ENCODE measurements around the gene CIBAR2.
A peak's percentile ranks its signal among the peaks of the same experiment; 100 is the strongest.

The CIBAR2 gene

DNA sequence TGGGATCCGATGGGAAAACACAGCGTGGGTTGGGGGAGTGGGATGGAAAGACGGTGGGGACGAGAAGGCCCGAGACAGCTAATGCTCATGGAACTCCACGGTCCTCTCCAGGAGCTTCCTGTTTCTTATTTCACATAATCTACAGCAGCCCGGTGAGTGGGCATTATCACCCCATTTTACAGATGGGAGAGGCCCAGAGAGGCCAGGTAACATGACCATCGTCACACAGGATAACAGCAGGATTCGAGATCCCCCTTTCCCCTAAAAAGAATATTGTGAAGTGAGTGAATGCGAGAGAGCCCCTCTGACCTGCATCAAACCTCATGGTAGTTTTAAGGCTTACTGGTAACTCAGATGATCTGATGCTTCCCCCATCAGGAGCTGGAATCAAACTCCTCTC lies 12.0 kb downstream of the CIBAR2 start:
- DNase-seq = no peak

GRCh38 chr16:85098565-85098964 lies 13.7 kb downstream of the CIBAR2 start:
- DNase-seq = no peak

DNA sequence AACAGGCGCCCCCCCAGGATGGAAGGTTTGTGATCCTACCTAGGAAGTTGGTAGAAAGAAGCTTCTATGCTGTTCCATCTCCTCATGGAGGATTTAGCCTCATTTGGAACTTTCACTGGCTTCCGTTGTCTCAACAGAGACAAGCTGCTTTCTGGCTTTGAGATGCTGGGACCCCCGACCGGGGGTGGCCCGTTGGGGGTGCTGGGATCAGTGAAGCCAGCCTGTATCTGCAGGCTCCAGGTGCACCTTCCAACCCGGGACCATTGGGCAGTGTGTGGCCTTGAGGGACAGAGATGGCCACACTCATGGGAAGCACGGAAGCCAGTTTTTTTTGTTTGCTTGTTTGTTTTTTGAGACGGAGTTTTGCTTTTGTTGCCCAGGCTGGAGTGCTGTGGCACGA lies 15.4 kb downstream of the CIBAR2 start:
- DNase-seq = no peak

DNA sequence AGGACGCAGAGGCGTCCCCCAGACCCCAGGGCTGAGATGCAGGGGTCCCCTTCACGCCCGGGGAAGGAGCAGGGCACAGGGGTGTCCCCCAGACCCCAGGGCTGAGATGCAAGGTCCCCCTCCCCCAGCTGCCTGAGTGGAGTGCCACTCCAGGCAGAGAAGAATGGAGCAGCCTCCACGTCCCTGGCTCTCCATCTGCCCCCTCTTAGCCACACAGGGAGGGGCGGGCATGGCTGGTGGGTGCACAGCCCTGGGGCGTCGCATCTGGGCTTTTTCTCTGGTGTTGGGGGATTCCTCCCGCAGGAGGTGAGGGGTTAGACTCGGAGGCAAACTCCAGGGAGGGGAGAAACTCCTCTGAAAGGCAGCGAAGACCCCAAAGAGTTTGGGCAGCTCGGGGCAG lies 17.5 kb downstream of the CIBAR2 start:
- DNase-seq = no peak

GRCh38 chr16:85094176-85094805 lies 18.0 kb downstream of the CIBAR2 start:
- DNase-seq = no peak

DNA sequence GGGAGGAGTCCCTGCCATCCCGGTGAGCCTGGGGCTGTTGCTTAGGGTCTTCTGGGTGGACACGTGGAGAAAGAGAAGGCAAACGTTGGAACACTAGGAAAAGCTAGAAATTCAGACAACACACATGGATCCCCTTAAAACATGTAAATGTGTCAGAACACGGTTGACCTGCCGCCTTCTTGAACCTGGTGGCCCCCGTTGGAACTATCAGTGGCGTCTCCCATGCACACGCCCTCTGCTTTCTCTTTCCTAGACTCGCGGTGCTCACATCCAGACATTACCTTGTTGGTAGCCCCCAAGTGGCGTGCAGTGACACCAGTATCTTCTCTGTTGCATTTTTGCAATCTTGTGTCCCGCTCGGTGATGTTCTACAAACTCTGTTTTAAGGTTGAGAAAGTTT lies 18.6 kb downstream of the CIBAR2 start:
- no peak for DNase-seq

GRCh38 chr16:85092851-85093250 lies 19.4 kb downstream of the CIBAR2 start:
- DNase-seq = no peak

DNA sequence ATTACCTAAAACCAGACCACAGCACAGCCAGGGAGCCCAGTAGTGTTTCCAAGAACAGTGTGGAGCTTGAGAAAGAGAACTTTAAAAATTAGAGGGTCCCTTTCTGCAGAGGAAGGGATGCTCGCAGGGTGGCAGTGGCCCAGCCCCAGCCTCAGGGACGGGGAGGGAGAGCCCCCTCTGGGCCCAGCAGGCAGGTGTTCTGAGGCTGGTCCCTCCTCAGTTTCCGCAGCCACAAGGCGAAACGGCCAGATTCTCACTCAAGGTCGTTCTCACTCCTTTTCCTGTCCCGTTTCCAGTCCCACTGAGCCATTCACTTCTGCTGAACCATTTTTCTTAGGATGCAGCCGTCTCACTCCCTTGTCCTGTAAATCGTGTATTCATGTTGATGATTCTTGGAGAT lies 20.0 kb downstream of the CIBAR2 start:
- no peak for DNase-seq

DNA sequence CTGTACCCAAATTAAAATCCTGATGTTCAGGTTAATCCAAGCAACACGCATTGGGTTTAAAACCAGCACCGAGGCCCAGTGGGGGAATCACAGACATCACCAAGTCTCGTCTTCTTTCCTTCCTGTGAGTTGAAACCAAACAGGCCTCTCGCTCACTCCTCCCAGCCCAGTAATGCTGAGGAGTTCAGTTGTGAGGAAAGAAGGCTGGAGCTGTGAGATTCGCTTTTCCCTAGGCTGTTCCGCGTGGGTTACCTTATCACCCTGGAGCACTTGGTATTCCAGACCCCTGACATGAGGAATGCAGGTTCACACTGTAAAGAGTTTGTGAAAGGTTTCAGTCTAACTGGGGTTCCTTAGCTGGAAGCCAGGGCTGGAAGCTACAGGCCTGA lies 20.8 kb downstream of the CIBAR2 start:
- DNase-seq = no peak

- DNase-seq = no peak
Observed at GRCh38 chr16:85090873-85091521, 21.3 kb downstream of the CIBAR2 start.

GRCh38 chr16:85090181-85090580 lies 22.1 kb downstream of the CIBAR2 start:
- DNase-seq = no peak

- no peak for DNase-seq
Observed at GRCh38 chr16:85089525-85089924, 22.7 kb downstream of the CIBAR2 start.

DNA sequence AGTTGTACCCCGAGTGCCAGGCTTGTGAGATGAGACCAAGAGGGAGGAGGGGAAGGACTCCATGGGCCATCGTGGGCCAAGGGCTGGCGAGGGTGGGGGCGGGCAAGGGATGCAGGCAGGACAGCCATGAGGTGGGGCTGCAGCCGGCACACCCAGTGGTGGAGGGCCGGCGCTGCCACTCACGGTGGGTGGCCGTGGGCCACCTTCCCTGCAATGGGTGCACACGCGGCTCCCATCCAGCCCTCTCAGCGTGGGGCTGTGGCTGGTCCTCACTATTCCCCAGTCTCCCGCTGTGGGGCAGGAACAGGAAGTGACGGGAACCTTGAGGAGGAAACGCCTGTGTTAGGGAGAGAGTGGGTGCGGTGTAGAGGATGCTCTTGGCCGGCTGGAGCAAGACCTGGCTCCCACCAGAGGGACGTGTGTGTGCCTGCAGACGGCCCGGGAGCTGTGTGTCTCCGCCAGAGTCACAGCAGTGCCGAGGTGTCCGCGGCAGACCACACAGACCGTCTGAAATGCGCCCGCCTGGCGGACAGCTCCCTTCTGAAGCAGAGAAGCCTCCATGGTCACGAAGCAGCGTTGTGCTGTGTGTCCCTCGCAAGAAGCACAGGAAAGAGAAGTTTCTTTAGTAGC lies 23.6 kb downstream of the CIBAR2 start:
- DNase-seq = no peak

- DNase-seq = no peak
Observed at GRCh38 chr16:85087899-85088569, 24.2 kb downstream of the CIBAR2 start.

- DNase-seq = peak; percentile 68
Observed at GRCh38 chr16:85086347-85087291, 25.7 kb downstream of the CIBAR2 start.

DNA sequence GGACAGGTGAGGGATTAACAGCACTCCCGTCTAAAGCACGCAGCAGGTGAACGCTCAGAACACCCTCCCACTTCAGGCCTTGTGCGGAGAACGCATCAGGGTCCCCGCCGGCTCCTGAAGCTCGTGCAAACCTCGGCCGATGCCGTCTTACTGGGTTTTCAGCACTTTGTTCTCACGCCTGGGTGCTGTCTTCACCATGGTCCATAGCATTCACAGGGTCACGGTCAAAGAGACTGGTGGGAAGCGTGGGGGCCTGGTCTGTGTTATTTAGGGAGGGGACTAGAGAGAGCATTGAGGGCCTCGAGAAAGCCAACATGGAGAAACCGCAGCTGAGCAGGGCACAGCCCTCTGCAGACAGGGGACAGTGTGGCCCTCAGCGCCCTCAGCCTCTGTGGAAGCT lies 26.6 kb downstream of the CIBAR2 start:
- no peak for DNase-seq

DNA sequence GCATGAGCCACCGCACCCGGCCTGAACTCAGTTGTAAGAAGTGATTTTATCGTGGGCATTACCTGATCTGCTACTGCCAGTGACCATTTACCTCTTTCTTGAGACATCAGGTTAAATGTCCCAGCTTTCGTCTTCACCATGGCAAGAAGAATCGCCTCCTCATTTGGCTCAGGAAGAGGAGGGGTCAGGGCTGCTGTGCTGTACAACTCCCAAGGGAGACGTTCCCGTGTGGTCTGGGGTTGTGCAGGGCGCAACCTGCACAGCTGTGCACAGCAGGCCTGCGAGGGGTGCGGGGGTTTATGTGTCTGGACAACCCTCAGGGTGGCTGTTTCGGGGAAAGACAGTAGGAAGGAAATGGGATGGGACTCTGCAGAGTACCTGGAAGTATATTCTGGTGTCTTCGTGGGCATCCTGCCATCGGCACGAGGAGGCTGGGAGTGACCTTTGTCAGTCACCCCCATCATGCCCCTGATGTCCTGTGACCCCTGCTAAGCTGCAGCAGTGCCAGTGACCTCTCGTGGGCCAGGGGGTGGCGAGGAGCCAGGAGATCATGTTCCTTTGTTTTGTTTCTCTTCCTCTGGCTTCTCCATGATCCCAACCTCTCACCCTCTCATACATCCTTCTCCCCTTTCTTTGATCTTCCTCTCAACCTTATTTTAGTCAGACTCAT lies 27.3 kb downstream of the CIBAR2 start:
- no peak for DNase-seq

DNA sequence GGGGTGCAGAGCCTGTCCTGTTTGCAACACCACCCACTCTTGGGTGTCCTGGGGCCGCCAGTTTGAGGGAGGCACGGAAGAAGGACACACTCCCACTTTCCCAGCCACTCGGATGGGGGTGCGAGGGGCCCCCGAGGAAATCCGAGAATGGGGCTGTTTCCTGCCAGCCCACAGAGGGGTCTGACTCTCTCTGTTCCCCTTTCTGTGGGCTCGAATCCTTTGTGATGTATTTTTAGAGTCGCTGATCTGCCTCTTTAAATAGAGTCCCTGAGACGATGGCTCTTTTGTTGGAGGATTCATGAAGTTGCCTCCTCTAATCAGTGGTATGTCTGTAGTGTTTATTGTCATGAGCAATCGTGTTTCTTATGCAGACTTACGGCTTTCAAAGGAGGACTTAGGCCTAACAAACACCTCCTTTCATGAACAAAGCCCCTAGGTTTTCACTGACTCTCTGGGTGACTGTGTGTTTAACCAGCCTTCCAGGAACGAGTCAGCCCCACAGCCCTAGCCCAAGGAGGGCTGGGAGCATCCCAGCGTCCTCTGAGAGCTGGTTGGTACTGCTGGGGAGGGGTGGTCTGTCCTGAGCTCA lies 29.1 kb downstream of the CIBAR2 start:
- no peak for DNase-seq

DNA sequence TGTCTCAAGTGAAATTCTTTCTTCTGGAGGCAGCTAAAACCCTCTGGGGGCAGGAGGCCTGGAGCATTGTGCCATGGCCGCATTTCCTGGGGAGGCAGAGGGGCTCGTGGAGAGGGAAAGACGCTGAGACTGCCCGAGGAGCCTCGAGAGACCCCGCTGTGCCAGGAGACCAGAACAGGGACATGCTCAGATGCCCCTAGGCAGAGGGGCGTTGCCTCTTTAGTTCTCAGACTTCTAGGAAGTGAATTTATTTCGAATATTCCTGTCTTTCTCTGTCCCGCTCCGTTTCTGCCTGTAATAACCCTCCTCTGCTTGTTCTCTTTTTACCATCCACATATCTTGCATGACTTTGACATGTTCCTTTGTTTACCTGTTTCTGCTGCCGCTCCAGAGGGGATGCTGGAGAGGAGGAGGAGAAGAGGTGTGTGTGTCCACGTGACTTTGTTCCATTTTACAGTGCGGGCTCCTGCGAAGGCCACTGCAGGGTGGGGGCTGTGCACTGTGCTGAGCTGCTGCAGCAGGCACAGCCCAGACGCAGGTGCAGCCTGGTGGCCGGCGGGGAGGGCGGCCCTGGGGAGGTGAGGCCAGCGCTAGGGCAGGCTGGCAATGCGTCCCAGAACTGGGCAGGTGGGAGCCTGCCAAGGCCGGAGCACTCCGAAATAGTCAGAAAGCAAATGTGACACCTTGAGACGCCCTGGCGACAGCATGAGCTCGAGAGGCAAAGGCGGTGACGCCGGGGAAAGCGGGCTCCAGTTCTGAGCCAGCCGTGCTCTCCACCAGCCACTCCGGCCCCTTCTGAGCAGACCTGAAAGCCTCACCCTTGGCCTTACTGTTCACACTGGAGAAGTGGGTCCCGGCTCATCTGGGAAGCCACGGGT lies 29.9 kb downstream of the CIBAR2 start:
- DNase-seq = no peak

DNA sequence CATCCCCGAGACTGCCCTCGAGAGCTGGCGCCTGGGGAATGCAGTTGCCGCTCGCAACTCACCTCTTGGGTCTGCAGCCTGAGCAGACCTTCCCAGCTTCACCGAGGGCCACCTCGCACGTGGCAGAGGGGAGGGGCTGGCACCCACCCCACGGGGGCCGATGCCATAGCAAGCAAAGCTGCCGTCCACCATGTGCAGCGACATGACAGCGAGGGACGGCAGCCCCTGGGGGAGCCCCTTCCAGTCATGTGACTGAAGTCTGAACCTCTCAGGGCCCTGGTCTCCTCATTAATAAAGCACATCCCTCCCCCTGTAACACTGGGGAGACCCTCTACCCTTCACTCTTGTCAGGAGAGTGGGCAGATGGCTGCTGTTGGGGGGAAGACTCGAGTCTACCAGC lies 30.5 kb downstream of the CIBAR2 start:
- no peak for DNase-seq

DNA sequence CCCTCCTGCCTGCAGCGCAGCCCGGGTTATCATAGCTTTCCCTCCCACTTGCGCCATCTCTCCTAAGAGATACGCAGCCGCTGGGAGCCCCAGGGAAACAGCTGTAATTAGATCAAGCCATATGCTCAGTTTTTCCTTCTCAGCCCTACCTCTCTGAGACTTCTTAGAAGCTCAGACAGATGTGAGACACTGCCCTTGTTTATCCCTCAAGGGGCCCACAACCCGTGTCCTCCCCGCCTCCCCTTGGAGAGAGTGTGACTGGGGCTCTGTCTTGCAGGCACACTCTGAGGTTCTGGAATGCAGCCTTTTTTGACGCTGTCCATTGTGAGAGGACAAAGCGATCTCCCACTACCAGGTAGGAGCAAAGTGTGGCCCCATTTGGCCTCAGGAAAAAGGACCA lies 31.2 kb downstream of the CIBAR2 start:
- no peak for DNase-seq

All from activated T-cell treated with anti-CD3 and anti-CD28 coated beads for 4 hours (primary cell).